WI38 (cell line): ENCODE measurements around the gene SMIM41.

ENCODE experiments used
- H3K4me3 ChIP-seq: 2 replicates; pipeline ENCODE4 v1.5.1; 2011; ENCODE audit warnings: low read depth, mild to moderate bottlenecking, control low read depth, low read length
- TF ChIP-seq, protein P1 (sequence below): IDR thresholded peaks from 2 replicates; pipeline ENCODE4 v1.5.1; 2012; ENCODE audit warnings: low read depth, mild to moderate bottlenecking, control low read depth, low read length

Gene SMIM41

DNA sequence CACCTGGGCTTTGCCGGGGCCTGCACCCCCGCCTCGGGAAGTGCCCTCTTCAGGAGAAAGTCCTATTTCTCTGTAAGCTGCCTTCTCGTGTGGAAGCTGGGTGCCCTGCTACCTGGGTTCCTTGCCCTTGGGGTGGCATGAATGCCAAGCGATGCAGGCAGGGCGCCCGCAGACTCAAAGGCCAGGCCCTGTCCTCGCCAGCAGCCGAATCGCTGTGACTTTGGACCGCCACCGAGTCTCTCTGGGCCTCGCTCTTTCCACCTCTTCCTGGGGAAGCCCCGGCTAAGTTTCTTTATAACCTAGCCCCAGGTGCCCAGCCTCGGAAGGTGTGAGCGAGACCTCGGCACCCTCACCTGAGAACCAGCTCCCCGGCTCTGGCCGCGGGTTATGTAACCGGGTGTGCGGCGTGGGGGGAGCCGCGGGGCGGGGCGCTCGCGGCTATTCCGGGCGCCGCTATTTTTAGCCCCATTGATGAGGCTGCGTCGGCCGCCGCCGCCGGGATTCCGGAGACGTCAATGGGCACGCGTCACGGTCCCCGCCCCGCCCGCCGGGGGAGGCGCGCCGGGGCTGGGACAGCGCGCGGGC lies 42.8 kb upstream of the SMIM41 start:
- TF ChIP-seq, protein P1, sequence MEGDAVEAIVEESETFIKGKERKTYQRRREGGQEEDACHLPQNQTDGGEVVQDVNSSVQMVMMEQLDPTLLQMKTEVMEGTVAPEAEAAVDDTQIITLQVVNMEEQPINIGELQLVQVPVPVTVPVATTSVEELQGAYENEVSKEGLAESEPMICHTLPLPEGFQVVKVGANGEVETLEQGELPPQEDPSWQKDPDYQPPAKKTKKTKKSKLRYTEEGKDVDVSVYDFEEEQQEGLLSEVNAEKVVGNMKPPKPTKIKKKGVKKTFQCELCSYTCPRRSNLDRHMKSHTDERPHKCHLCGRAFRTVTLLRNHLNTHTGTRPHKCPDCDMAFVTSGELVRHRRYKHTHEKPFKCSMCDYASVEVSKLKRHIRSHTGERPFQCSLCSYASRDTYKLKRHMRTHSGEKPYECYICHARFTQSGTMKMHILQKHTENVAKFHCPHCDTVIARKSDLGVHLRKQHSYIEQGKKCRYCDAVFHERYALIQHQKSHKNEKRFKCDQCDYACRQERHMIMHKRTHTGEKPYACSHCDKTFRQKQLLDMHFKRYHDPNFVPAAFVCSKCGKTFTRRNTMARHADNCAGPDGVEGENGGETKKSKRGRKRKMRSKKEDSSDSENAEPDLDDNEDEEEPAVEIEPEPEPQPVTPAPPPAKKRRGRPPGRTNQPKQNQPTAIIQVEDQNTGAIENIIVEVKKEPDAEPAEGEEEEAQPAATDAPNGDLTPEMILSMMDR: no peak

DNA sequence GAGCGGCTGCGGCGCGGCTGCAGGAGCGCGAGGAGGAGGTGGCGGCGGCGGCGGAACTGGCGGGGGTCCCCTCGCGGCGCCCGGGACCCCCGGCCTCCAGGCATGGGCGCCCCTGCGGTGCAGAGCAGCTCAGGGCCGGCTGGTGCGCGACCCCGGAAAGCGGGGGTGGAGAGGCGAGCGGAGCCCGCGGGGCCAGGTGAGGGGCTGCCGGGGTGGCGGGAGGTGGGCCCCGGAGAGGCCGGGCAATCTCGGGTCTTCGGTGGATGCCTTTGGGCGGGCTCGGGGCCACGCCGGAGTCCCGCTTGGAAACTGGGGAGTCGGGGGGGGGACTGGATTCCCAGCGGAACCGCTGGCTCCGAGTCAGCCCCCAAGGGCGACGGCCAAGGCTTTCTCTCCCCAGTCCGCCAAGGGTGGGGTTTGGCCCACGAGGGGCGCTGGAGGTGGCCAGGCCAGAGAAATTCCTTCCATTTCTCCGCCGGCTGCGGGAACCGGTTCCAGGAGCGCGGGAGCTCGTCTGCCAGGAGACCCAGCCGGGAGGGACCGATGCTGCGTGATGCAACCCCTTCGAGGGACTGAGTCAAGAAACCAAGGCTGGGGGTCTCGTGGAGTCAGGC lies 42.1 kb upstream of the SMIM41 start:
- TF ChIP-seq, protein P1: 0 out of 2 replicates have a peak, but pooled peaks have one; percentile 8
- H3K4me3 ChIP-seq: peak overlapping the region; percentile 70

More for the DNA sequence above, 42.8 kb upstream of the SMIM41 start:
- peak overlapping the region; percentile 54 for H3K4me3 ChIP-seq

DNA sequence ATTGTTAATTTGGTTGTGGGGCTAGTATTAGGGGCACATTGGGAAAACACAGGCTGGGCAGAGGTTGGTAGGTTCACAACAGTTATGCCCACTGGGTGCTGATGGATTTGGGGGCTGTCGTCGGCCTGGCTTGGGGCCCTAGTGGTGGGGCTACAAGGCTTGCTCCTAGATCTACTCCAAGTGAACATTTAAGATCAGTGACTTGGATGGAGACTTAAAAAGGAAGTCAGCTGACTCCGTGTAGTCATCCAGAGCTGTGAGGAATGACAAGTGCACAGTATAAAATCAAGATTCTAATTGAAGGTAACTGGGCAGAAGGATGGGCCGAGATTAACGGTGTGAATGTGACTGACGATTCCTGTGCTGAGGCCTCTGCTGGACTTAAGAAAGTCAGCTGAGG lies 41.1 kb upstream of the SMIM41 start:
- H3K4me3 ChIP-seq: no peak overlapping the region
- TF ChIP-seq, protein P1: no peak

DNA sequence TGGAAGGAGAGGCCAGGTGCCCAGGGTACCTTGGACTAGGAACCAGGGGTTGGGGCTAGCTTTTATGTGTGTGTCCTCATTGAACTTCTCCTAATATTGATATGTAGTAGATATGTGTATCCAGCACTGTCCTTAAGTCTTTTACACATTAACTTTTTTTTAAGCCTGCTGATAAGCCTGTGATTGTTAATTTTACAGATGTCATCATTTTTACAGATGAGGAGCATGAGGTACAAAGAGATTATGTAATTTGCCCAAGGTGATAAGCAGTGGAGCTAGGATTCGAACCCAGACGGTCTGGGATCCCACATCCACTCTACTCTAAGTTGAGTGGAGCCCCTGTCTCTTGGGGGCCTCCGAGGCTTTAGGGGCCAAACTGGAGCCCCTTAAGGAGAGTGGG lies 38.5 kb upstream of the SMIM41 start:
- H3K4me3 ChIP-seq: no peak overlapping the region
- TF ChIP-seq, protein P1: no peak

DNA sequence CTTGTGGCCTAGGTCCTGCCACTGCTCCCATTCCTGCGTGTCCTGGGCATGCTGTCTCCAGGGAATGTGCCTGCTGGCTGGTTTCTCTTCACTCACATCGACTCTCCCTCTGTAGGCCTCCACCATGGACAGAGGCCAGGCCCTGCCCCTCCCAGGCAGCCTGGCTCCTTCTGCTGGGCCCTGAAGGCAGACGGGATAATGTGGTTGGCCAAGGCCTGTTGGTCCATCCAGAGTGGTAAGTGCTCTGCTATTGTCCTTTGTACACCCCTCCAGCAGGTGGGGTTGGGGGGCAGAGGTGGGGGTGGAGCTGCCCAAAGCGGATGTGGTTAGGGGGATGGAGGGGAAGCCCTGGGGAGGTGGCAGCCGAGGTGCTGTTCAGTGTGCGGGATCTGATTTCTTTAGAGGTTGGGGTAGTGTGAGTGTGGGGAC lies 37.8 kb upstream of the SMIM41 start:
- no peak overlapping the region for H3K4me3 ChIP-seq
- TF ChIP-seq, protein P1: no peak

DNA sequence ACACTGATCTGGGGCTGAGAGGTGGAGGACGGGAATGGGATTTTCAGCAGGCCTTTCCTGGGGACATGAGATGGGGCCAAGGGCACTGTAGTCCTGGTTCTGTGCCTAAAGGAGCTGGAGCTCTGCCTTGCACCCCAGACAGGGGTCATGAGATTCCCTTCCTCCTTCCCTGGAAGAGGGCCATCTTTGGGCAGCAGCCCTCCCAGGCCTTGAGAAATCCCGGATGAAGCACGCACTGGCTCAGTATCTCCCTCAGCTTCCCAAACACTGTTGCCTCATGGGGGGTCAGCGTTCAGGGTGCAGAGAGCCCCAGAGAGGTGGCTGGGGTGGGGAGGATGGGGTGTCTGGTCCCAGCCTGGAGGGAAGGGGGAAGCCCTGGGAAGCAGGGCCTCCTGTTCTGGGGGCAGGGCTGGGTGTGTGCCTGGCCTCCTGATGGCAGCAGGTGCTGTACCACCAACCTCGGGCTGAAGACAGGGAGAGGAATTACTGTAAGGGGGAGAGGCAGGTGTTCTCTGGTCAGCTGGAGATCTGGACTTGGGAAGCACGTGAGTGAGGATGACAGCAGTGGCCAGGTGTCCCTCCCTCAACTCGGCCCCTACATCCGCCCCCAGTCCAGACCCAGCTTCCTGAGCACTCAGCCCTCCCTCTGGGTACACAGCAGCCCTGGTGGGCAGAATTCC lies 36.7 kb upstream of the SMIM41 start:
- no peak overlapping the region for H3K4me3 ChIP-seq

More for the DNA sequence above, 36.7 kb upstream of the SMIM41 start:
- TF ChIP-seq, protein P1: no peak
